HG02852 (cell line): ENCODE data around the gene MPL.
A peak's percentile ranks its signal among the peaks of the same experiment; 100 is the strongest.

Experiments
- ATAC-seq: cut with Tn5 transposase; IDR thresholded peaks from one replicate; pipeline ENCODE4 v1.9.1; 2021; ENCODE audit warnings: mild to moderate bottlenecking, moderate library complexity; ENCODE audit not compliant: unreplicated experiment

The MPL gene

GRCh38 chr1:43321331-43321891, 16.2 kb upstream of the MPL start:
- no peak for ATAC-seq

- ATAC-seq: no peak
Measured at GRCh38 chr1:43322506-43322905, 15.1 kb upstream of the MPL start.

- no peak for ATAC-seq
Measured at GRCh38 chr1:43324810-43325209, 12.8 kb upstream of the MPL start.

GRCh38 chr1:43325381-43325780, 12.2 kb upstream of the MPL start:
- ATAC-seq: no peak

GRCh38 chr1:43327549-43328292, 9.9 kb upstream of the MPL start:
- ATAC-seq: no peak

- peak; percentile 43 for ATAC-seq
Measured at GRCh38 chr1:43329995-43330751, 7.4 kb upstream of the MPL start.

- ATAC-seq: no peak
Measured at GRCh38 chr1:43331688-43332087, 5.9 kb upstream of the MPL start.

GRCh38 chr1:43334453-43335205, 3.0 kb upstream of the MPL start:
- ATAC-seq: no peak

- ATAC-seq: no peak
Measured at GRCh38 chr1:43338001-43338400, 383 bp downstream of the MPL start.

- no peak for ATAC-seq
Measured at GRCh38 chr1:43339584-43340232, 2.1 kb downstream of the MPL start.

- ATAC-seq: no peak
Measured at GRCh38 chr1:43340559-43340958, 2.9 kb downstream of the MPL start.

GRCh38 chr1:43344267-43344850, 6.7 kb downstream of the MPL start:
- no peak for ATAC-seq

- ATAC-seq: no peak
Measured at GRCh38 chr1:43345120-43345519, 7.5 kb downstream of the MPL start.

- ATAC-seq: no peak
Measured at GRCh38 chr1:43346636-43347035, 9.0 kb downstream of the MPL start.

- ATAC-seq: no peak
Measured at GRCh38 chr1:43348343-43348808, 10.8 kb downstream of the MPL start.

- ATAC-seq: no peak
Measured at GRCh38 chr1:43348809-43349593, 11.4 kb downstream of the MPL start.

- no peak for ATAC-seq
Measured at GRCh38 chr1:43349594-43350306, 12.1 kb downstream of the MPL start.

- no peak for ATAC-seq
Measured at GRCh38 chr1:43350976-43351375, 13.4 kb downstream of the MPL start.
